H7 (cell line): ENCODE measurements around the gene MVK. TPM values are rescaled to one million over a fixed set of nuclear protein-coding genes. Genes with fewer than 3 reads are reported as not detected.

ENCODE experiments used
- DNase-seq: peaks from one replicate; pipeline ENCODE4 v3.0.0; 2012
- H3K27me3 ChIP-seq: 2 replicates; pipeline ENCODE4 v1.6.0; 2011; ENCODE audit warnings: mild to moderate bottlenecking, low read length; ENCODE audit not compliant: control insufficient read depth, insufficient read depth
- H3K36me3 ChIP-seq: replicated peaks from 2 replicates; pipeline ENCODE4 v1.5.1; 2011; ENCODE audit warnings: low read length; ENCODE audit not compliant: control insufficient read depth, insufficient read depth
- H3K4me3 ChIP-seq: 2 replicates; pipeline ENCODE4 v1.5.1; 2011; ENCODE audit warnings: low read depth, mild to moderate bottlenecking, control low read depth, low read length, moderate library complexity; ENCODE audit not compliant: insufficient read depth
- total RNA-seq: library from RNA; depleted of rRNA; stranded (reverse); fragments of >200 nt; shearing (Covaris generic); gene quantifications from 2 replicates; pipeline ENCODE4 v1.2.3, GENCODE V29; 2014

The MVK gene
- total RNA-seq, 1 experiment from 2014 or later, result 47.1 TPM

- no peaks in the 10 kb centered on the region for H3K27me3 ChIP-seq
Observed at GRCh38 chr12:109538191-109538863, 35.3 kb upstream of the MVK start.

GRCh38 chr12:109539508-109539907 lies 34.1 kb upstream of the MVK start:
- DNase-seq, result no peak
- Histone ChIP-seq H3K4me3 (no peak overlapping the region), H3K36me3 (no peaks in the 10 kb centered on the region)

More at GRCh38 chr12:109538191-109538863, 35.3 kb upstream of the MVK start:
- no peak for DNase-seq
- H3K36me3 ChIP-seq, result no peaks in the 10 kb centered on the region
- H3K4me3 ChIP-seq, result no peak overlapping the region

GRCh38 chr12:109540526-109541412 lies 32.8 kb upstream of the MVK start:
- H3K4me3 ChIP-seq, result no peak overlapping the region
- H3K36me3 ChIP-seq, result no peaks in the 10 kb centered on the region
- no peak for DNase-seq
- H3K27me3 ChIP-seq, result no peaks in the 10 kb centered on the region

More at GRCh38 chr12:109539508-109539907, 34.1 kb upstream of the MVK start:
- H3K27me3 ChIP-seq, result no peaks in the 10 kb centered on the region

- Histone ChIP-seq H3K36me3 (no peaks in the 10 kb centered on the region), H3K4me3 (no peak overlapping the region), H3K27me3 (no peaks in the 10 kb centered on the region)
- DNase-seq, result no peak
Observed at GRCh38 chr12:109541413-109541726, 32.2 kb upstream of the MVK start.

GRCh38 chr12:109542014-109542413 lies 31.6 kb upstream of the MVK start:
- DNase-seq, result no peak
- no peaks in the 10 kb centered on the region for H3K36me3 ChIP-seq
- no peak overlapping the region for H3K4me3 ChIP-seq
- H3K27me3 ChIP-seq, result no peaks in the 10 kb centered on the region

- no peaks in the 10 kb centered on the region for H3K27me3 ChIP-seq
- H3K4me3 ChIP-seq, result no peak overlapping the region
- H3K36me3 ChIP-seq, result no peaks in the 10 kb centered on the region
- no peak for DNase-seq
Observed at GRCh38 chr12:109542876-109543275, 30.7 kb upstream of the MVK start.

- H3K4me3 ChIP-seq, result no peak overlapping the region
- H3K27me3 ChIP-seq, result no peaks in the 10 kb centered on the region
- DNase-seq, result no peak
- H3K36me3 ChIP-seq, result no peaks in the 10 kb centered on the region
Observed at GRCh38 chr12:109544955-109545531, 28.6 kb upstream of the MVK start.

GRCh38 chr12:109545826-109546225 lies 27.8 kb upstream of the MVK start:
- H3K27me3 ChIP-seq, result no peaks in the 10 kb centered on the region
- DNase-seq, result no peak
- no peak overlapping the region for H3K4me3 ChIP-seq
- H3K36me3 ChIP-seq, result no peaks in the 10 kb centered on the region

- no peaks in the 10 kb centered on the region for H3K36me3 ChIP-seq
- DNase-seq, result no peak
- no peak overlapping the region for H3K4me3 ChIP-seq
- no peaks in the 10 kb centered on the region for H3K27me3 ChIP-seq
Observed at GRCh38 chr12:109547286-109547685, 26.3 kb upstream of the MVK start.

- DNase-seq, result no peak
- H3K36me3 ChIP-seq, result no peaks in the 10 kb centered on the region
- H3K4me3 ChIP-seq, result no peak overlapping the region
- no peaks in the 10 kb centered on the region for H3K27me3 ChIP-seq
Observed at GRCh38 chr12:109548258-109548657, 25.3 kb upstream of the MVK start.

- Histone ChIP-seq H3K4me3 (no peak overlapping the region), H3K27me3 (no peaks in the 10 kb centered on the region), H3K36me3 (no peaks in the 10 kb centered on the region)
- DNase-seq, result peak; percentile 68
Observed at GRCh38 chr12:109549613-109550270, 23.9 kb upstream of the MVK start.

- no peak for DNase-seq
- Histone ChIP-seq H3K36me3 (no peaks in the 10 kb centered on the region), H3K4me3 (no peak overlapping the region), H3K27me3 (no peaks in the 10 kb centered on the region)
Observed at GRCh38 chr12:109550281-109550680, 23.3 kb upstream of the MVK start.

- no peaks in the 10 kb centered on the region for H3K27me3 ChIP-seq
- no peak for DNase-seq
- no peak overlapping the region for H3K4me3 ChIP-seq
- H3K36me3 ChIP-seq, result no peaks in the 10 kb centered on the region
Observed at GRCh38 chr12:109551108-109551507, 22.5 kb upstream of the MVK start.

- Histone ChIP-seq H3K36me3 (no peaks in the 10 kb centered on the region), H3K4me3 (no peak overlapping the region), H3K27me3 (no peaks in the 10 kb centered on the region)
- no peak for DNase-seq
Observed at GRCh38 chr12:109552971-109553370, 20.6 kb upstream of the MVK start.
